Body of pancreas (tissue), 4 donors: ENCODE measurements around the gene MAGED1. TPM values are rescaled to one million over a fixed set of nuclear protein-coding genes. Genes with fewer than 3 reads are reported as not detected.

Experiments used
- ATAC-seq: fragments of 150-250 bp; one replicate; pipeline ENCODE4 v1.9.1; 2016
- DNase-seq, 4 donors: peaks; one replicate each; pipeline ENCODE4 v3.0.0-alpha.2; 2019
- H3K27ac ChIP-seq, 4 donors: fragments of 200-600 bp; sonication (generic); 1 replicate in 3 of 4; 2 replicates in 1 of 4; pipeline versions ENCODE4 v1.5.1 to v1.6.1; 2016 to 2019; ENCODE audit warnings: mild to moderate bottlenecking in 1 of 4, mixed read lengths in 1 of 4, moderate library complexity in 1 of 4
- H3K27me3 ChIP-seq, 2 donors: fragments of 200-600 bp; sonication (generic); one replicate each; pipeline ENCODE4 v1.6.0; 2016; ENCODE audit warnings: mild to moderate bottlenecking in 1 of 2
- H3K36me3 ChIP-seq, 2 donors: fragments of 200-600 bp; sonication (generic); replicated peaks in 1 of 2; 2 replicates each; pipeline ENCODE4 v1.5.1; 2016; ENCODE audit warnings: low read depth in 2 of 2; ENCODE audit not compliant: insufficient read depth in 1 of 2
- H3K4me1 ChIP-seq: fragments of 200-600 bp; sonication (generic); one replicate; pipeline ENCODE4 v1.6.0; 2016
- H3K4me3 ChIP-seq, 2 donors: fragments of 200-600 bp; sonication (generic); 1 replicate in 1 of 2; 2 replicates in 1 of 2; pipeline ENCODE4 v1.5.1; 2016 to 2019
- H3K9me3 ChIP-seq, 3 donors: fragments of 200-600 bp; sonication (generic); 1 replicate in 2 of 3; 2 replicates in 1 of 3; pipeline ENCODE4 v1.5.1; 2016
- CTCF ChIP-seq, 7 experiments: fragments of 450-650 bp in 4 of 7; fragments of 200-600 bp in 3 of 7; sonication (generic) in 3 of 7; IDR thresholded peaks; one replicate each; pipeline ENCODE4 v1.5.1; 2016 to 2019; ENCODE audit warnings: antibody characterized with exemption in 7 of 7
- POLR2A ChIP-seq, 3 donors: fragments of 450-650 bp; IDR thresholded peaks; one replicate each; pipeline ENCODE4 v1.6.1; 2016; ENCODE audit warnings: antibody characterized with exemption in 3 of 3, mild to moderate bottlenecking in 2 of 3
- WGBS, 2 donors: methylation state at CpG; one replicate each; pipeline ENCODE4 v1.1.5; 2017; 5-methylcytosine and 5-hydroxymethylcytosine counted together
- intact Hi-C: fragments of 100-400 bp; cut with DNase I; formaldehyde crosslinking; loops from one replicate; pipeline ENCODE4 v1.15.1; 2023
- total RNA-seq, 2 donors: library from RNA; depleted of rRNA; stranded (reverse); fragments of >200 nt; gene quantifications; one replicate each; pipeline ENCODE4 v1.1.0, GENCODE V29; 2016

The MAGED1 gene
- total RNA-seq, 2 donors from 2014 or later: 45.7 to 53.1 TPM

GRCh38 chrX:51893931-51894696, 691 bp downstream of the MAGED1 start:
- no peaks in the 10 kb centered on the region for H3K27me3 ChIP-seq
- TF ChIP-seq CTCF (IDR thresholded peaks at IDR 0.05) (no peak), POLR2A (IDR thresholded peaks at IDR 0.05) (no peak)
- ATAC-seq: peak; percentile 51
- 1% methylated on average over 29 to 32 of the region's 32 CpGs for WGBS, 2 donors
- intact Hi-C loops: no loop called here
- peak; percentile 54 to 65 (median 62) for DNase-seq
- peaks cover 33% of the 10 kb centered on the region for H3K4me1 ChIP-seq
- H3K9me3 ChIP-seq: no peaks in the 10 kb centered on the region
- H3K27ac ChIP-seq: peak overlapping the region; percentile 59 to 82 (median 80)
- H3K36me3 ChIP-seq: no peaks in the 10 kb centered on the region
- peak overlapping the region; percentile 27 to 31 for H3K4me3 ChIP-seq

GRCh38 chrX:51894697-51895336, 1.4 kb downstream of the MAGED1 start:
- H3K27ac ChIP-seq: peak overlapping the region; percentile 54 to 82 (median 80)
- TF ChIP-seq POLR2A (IDR thresholded peaks at IDR 0.05) (peak in 2 of 3 donors; percentile 9 to 20), CTCF (IDR thresholded peaks at IDR 0.05) (peak in 1 of 7 experiments; percentile 25)

GRCh38 chrX:51896626-51897025, 3.2 kb downstream of the MAGED1 start:
- ATAC-seq (no peak), DNase-seq (no peak)
- intact Hi-C loops: no loop called here

More at GRCh38 chrX:51894697-51895336, 1.4 kb downstream of the MAGED1 start:
- Histone ChIP-seq H3K9me3 (no peaks in the 10 kb centered on the region), H3K4me1 (peaks cover 30% of the 10 kb centered on the region), H3K27me3 (no peaks in the 10 kb centered on the region), H3K4me3 (peak overlapping the region; percentile 27 to 31), H3K36me3 (no peaks in the 10 kb centered on the region)
- intact Hi-C loops: no loop called here
- 2 to 13% methylated on average over 23 to 25 of the region's 25 CpGs for WGBS, 2 donors
- DNase-seq (peak; percentile 42 to 65 (median 59)), ATAC-seq (peak; percentile 31)

GRCh38 chrX:51899741-51900140, 6.3 kb downstream of the MAGED1 start:
- Histone ChIP-seq H3K4me1 (peaks cover 21% of the 10 kb centered on the region), H3K4me3 (no peak overlapping the region), H3K36me3 (no peaks in the 10 kb centered on the region), H3K27ac (no peak overlapping the region), H3K9me3 (no peaks in the 10 kb centered on the region), H3K27me3 (no peaks in the 10 kb centered on the region)
- TF ChIP-seq POLR2A (IDR thresholded peaks at IDR 0.05): no peak
- no peak for TF ChIP-seq CTCF (IDR thresholded peaks at IDR 0.05)
- ATAC-seq (no peak), DNase-seq (no peak)
- intact Hi-C loops: no loop called here
- 76 to 86% methylated on average over 2 of the region's 2 CpGs for WGBS, 2 donors

More at GRCh38 chrX:51896626-51897025, 3.2 kb downstream of the MAGED1 start:
- TF ChIP-seq POLR2A (IDR thresholded peaks at IDR 0.05) (no peak), CTCF (IDR thresholded peaks at IDR 0.05) (no peak)
- H3K27me3 ChIP-seq: no peaks in the 10 kb centered on the region
- no peak overlapping the region for H3K4me3 ChIP-seq
- H3K36me3 ChIP-seq: no peaks in the 10 kb centered on the region
- H3K27ac ChIP-seq: no peak overlapping the region
- WGBS, 2 donors: 80 to 89% methylated on average over 6 of the region's 12 CpGs
- peaks cover 28% of the 10 kb centered on the region for H3K4me1 ChIP-seq
- H3K9me3 ChIP-seq: no peaks in the 10 kb centered on the region
